Activated gamma-delta T cell treated with anti-CD3 and anti-CD28 coated beads, Interleukin-2, amount 50 U/mL, for 16 hours (primary cell): Measurements from ENCODE around the gene MCEMP1.
A peak's percentile ranks its signal among the peaks of the same experiment; 100 is the strongest.

Experiments used
- DNase-seq: peaks from one replicate; pipeline ENCODE4 v3.0.0-alpha.2; 2020; ENCODE audit warnings: low read depth

The MCEMP1 gene

GRCh38 chr19:7698583-7698982, 21.7 kb downstream of the MCEMP1 start:
- no peak for DNase-seq

DNA sequence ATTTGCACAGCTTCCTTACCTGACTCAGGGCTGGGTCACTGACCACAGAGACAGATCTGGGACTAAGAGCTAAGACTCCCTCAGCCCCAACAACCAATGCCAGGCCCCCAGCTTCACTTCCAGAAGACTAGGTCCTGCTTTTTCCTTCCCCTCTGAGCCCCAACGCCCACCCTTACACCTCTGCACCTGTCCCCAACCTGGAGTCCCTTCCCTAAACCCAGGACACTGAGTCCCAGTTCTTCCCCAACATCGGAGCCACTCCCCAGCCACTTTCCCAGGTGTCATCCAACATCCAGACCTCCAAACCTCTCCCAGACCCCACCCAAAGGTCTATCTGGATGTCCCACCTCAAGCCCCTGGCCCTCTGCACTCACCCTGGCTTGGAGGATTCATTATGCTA, 22.1 kb downstream of the MCEMP1 start:
- DNase-seq, result no peak

DNA sequence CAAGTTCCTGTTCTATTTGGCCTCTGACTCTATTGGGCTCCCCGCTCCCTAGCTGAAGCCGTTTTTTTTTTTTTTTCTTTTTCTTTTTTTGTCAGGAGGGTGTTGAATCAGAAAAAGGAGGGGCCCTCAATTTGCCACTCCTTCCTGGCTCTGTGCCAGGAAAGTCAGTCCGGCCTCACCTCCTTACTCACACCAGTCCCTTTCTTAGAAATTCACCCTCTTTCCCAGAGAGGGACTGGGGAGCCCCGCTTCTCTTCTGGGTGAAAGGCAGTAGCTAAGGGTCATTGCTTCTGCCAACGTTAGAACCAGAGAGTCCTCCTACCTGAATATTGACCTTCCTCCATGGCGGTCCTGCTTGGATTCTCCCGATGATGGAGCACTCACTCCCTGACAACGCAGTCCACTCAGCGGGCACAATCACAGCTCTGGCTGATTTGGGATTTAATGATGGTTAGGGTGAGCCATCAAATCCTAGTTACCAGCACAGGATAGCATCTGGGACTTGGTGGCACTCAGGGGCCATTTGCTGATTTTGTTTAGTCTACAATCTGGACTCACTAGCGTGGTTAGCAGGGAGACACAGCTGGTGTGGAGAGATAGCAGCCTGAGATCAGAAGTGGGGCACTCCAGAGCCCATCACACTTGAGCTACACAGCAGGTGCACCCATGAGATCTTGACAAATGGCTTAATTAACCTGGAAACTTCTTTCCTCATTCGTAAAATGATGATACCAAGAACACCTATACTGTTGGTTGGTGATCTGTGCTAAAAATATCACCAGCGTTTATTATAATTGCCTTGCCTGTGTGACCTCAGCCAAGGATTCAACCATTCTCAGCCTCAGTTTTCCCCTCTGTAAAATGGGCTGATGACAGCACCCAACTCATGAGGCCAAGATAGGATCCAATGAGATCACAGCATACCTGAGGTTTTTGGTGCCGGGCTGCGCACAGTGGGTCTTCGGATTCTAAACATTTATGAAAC, 22.8 kb downstream of the MCEMP1 start:
- no peak for DNase-seq

- no peak for DNase-seq
Measured at GRCh38 chr19:7701049-7701653, 24.3 kb downstream of the MCEMP1 start.

DNA sequence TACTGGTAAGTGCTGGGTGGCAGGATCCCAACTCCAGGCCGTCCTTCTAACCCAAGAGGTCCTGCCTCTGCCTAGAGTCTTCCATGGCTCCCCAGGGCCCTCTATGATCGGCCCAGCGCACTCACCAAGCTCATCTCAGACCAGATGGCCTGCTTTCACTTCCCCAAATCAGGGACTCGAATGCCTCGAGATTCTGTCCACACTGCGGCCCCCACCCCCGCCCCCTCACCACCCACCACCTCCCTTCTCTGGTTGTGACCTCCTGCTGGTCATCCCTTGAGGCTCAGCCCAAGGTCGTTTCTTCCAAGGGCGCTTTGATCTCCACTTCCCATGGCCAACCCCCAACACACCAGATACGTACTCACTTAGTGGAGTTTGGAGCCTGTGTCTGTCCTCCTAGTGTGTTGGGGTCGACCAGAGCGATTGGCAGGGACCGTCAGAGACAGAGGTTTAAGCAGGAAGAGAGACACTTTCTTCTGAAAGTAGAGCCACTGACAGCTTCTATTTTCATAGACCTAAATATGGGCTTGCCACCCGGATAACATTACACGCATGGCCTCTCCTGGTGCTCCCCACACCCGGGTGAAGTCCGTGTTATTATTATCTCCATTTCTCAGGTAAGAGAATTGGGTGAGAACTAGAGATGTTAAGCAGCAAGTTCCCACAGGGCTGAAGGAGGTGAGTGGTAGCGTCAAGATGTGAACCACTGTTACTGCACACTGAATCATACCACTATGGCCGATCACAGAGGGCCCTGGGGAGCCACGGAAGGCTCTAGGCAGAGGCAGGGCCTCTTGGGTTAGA, 25.0 kb downstream of the MCEMP1 start, which contains the start of gene FCER2:
Gene FCER2, minus strand, starts transcription at position 478 of the 804 bp plus-strand sequence. CDS start 2,371 bp downstream, outside the sequence.
- DNase-seq, result no peak

DNA sequence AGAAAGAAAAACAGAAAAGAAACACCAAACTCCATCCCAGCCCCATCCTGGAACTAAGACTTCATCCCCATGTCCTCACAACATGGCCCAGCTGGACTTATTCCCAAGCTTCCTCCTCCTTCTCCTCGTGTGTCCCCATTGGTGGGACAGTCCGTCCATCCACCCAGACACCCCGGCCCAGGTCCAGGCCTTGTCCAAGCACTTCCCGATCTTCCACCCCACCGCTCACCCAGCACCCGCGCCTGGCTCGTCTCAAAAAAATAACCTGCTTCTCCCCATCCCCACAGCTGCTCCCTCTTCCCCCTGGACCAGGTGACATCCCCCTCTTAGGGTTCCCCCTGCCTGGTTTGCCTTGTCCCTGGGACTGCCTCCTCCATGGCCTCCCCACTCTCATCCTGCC, 26.4 kb downstream of the MCEMP1 start:
- DNase-seq, result no peak

- DNase-seq, result no peak
Measured at GRCh38 chr19:7704280-7705060, 27.6 kb downstream of the MCEMP1 start.

DNA sequence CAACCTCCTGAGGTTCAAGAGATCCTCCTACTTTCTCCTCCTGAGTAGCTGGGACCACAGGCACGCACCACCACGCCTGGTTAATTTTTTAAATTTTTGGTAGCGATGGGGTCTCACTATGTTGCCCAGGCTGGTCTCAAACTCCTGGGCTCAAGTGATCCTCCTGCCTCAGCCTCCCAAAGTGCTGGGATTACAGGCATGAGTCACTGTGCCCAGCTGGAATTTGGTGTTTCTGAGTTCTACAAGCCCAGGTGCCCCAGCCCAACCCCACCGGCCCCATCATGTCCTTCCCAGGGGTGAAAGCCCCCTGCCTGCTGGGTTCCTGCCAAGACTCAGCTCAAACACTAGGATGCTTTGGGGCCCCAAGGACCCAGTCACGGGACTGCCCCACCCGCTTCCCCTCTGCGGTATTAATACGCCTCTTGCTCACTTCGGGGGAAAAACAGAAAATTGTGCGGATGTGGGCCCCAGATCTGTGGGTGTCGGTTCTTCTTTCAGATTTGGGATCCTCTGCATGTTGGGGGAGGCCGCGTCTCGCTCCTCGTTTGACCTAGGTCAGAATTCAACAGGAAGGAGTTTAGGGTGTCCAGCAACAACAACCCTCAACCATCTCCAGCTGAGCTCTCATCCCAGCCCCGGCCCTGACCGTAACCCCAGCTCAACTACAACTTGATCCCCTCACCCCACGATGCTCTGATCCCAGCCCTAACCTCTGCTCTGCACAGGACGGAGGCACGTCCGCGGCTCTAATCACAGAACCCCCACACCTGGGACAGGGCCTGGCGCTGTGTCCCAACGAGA, 28.7 kb downstream of the MCEMP1 start:
- peak; percentile 38 for DNase-seq

GRCh38 chr19:7706188-7706954, 29.5 kb downstream of the MCEMP1 start:
- no peak for DNase-seq

DNA sequence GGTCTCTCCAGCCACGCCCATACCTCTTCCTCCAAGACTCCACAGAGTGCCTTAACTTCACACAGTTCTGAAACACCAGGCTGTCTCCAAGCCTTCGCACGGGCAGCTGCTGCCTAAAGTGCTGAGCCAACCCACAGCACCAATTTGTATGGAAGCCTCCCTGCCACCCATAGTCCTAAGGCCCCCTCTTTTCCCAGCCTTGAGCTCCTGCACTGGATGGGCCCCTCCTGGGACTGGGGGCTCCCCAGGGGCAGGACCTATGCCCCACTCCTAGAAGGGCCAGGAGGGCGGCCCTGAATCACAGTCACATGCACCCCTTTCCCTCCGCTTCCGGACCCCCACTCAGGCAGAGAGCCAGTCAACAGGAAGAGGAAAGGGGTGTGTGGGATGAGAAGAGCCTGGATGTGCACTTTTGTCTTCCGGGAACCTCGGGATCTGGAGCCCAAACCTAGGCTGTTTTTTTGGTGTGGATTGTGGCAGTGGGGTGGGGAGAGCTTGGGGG, 30.1 kb downstream of the MCEMP1 start:
- no peak for DNase-seq

- DNase-seq, result no peak
Measured at GRCh38 chr19:7709932-7710460, 33.1 kb downstream of the MCEMP1 start.

DNA sequence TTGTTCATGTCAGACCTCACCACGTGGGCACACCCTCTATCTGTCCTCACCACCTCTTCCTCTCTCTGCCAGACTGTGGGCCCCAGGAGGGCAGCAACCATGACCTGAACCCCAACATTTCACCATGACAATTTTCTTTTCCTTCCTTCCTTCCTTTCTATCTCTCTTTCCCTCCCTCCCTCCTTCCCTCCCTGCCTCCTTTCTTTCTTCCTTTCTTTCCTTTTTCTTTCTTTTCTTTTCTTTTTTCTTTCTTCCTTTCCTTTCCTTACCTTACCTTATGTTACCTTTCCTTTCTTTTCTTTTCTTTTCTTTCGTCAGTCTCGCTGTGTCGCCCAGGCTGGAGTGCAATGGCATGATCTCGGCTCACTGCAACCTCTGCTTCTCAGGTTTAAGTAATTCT, 33.7 kb downstream of the MCEMP1 start:
- DNase-seq, result no peak

GRCh38 chr19:7715671-7716070, 38.8 kb downstream of the MCEMP1 start:
- no peak for DNase-seq

GRCh38 chr19:7716762-7717161, 39.9 kb downstream of the MCEMP1 start:
- no peak for DNase-seq

GRCh38 chr19:7718668-7719067, 41.8 kb downstream of the MCEMP1 start:
- no peak for DNase-seq

GRCh38 chr19:7720351-7720750, 43.5 kb downstream of the MCEMP1 start:
- no peak for DNase-seq

DNA sequence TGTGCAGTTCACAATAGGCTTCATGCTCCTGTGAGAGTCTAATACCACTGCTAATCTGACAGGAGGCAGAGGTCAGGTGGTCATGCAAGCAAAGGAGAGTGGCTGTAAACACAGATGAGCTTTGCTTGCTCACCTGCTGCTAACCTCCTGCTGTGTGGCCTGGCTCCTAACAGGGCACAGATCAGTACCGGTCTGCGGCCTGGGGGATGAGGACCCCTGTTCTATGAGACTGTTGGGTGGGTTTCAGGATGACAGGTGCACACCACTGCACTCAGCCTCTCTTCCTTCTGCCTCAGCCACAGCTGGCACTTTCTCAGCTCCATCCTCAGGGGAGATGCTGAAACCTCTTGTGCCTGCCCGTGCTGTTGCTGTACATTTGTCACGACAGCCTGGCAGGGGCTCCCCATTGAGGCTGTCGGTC, 45.4 kb downstream of the MCEMP1 start:
- DNase-seq, result no peak

DNA sequence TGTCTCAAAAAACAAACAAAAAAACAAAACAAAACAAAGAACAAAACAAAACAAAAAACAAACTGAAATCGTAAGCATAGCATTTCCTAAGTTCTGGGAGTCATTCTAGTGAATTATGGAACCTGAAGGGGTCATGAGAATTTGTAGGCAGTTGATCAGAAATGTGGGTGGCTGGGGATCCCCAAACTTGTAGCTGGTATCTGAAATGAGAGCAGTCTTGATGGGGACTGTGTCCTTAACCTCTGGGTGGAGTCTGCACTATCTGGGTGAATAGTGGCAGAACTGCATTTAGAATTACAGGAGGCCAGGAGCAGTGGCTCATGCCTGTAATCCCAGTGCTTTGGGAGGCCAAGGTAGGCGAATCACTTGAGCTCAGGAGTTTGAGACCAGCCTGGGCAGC, 48.9 kb downstream of the MCEMP1 start:
- DNase-seq, result no peak

GRCh38 chr19:7729211-7729610, 52.3 kb downstream of the MCEMP1 start:
- DNase-seq, result no peak
